G401 (cell line): ENCODE data around the gene ZNF564. TPM values are rescaled to one million over a fixed set of nuclear protein-coding genes. Genes with fewer than 3 reads are reported as not detected.
"Not testable (repeated sequence)": the region's sequence is repeated elsewhere in the genome, so short reads cannot be mapped to it uniquely, and the experiment has no call there.

Source experiments
- DNase-seq: peaks from one replicate; pipeline ENCODE4 v3.0.0-alpha.2; 2015; ENCODE audit warnings: low spot score
- in situ Hi-C: cut with HindIII; loops from 2 replicates; pipeline ENCODE4 v1.10.0; 2016; ENCODE audit warnings: low sequenced_read_pairs, mixed read lengths
- total RNA-seq: library from RNA; depleted of rRNA; stranded (reverse); fragments of >200 nt; shearing (Covaris generic); gene quantifications from 2 replicates; pipeline ENCODE4 v1.2.3, GENCODE V29; 2014; rRNA removed

ZNF564 gene
- total RNA-seq, 1 experiment from 2014 or later, result 6.4 TPM

DNA sequence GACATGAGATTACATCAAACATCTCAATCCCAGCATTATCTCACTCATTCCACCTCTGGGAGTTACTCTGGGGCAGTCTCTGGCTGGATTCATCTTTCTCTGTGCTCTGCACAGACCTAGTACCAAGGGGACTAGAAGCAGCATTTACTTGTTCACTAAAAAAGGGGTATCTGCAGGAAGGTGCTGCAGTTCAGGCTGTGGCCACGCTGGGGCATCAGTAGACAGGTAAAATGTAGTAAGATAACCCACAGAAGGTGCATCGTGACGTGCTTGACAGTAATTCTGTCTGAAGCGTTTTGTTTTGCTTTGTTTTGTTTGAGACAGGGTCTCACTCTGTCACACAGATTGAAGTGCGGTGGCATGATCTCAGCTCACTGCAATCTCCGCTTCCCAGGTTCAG lies 29.3 kb downstream of the ZNF564 start:
- no peak for DNase-seq
- in situ Hi-C loops, result no loop called here

DNA sequence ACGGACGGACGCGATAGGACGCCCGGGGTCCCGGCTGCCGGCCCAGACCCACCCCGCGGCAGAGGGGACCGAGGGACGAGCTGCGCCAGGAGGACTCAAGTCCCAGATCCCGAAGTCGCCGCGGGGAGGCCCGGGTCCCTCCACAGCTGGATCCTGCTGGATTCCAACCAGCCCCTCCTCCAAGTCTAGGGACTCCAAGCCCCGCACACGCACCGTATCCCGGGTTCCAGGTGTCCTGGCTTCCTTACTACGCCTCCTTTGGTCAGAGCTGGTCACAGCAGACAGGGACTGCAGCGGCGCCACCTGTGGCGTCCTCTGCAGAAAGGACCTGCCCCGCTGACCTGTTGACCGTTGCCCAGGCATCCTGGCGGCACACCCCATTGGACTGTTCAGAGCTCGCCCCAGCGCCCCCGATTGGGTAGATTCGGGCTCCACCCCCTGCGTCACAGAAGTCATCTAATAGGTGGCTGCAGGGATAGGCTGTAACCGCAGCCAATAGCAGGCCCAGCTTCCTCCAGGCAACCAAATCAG lies 37.7 kb downstream of the ZNF564 start:
- in situ Hi-C loops, result no loop called here
- DNase-seq, result peak; percentile 53

- in situ Hi-C loops, result no loop called here
- DNase-seq, result no peak
Measured at GRCh38 chr19:12497032-12497431, 54.2 kb downstream of the ZNF564 start.

GRCh38 chr19:12496480-12496879 lies 54.8 kb downstream of the ZNF564 start:
- in situ Hi-C loops, result no loop called here

GRCh38 chr19:12495002-12495802 lies 56.1 kb downstream of the ZNF564 start:
- in situ Hi-C loops, result no loop called here
- peak; percentile 97 for DNase-seq

More at GRCh38 chr19:12496480-12496879, 54.8 kb downstream of the ZNF564 start:
- no peak for DNase-seq

GRCh38 chr19:12494260-12494860 lies 56.9 kb downstream of the ZNF564 start:
- DNase-seq, result no peak
- in situ Hi-C loops, result no loop called here

DNA sequence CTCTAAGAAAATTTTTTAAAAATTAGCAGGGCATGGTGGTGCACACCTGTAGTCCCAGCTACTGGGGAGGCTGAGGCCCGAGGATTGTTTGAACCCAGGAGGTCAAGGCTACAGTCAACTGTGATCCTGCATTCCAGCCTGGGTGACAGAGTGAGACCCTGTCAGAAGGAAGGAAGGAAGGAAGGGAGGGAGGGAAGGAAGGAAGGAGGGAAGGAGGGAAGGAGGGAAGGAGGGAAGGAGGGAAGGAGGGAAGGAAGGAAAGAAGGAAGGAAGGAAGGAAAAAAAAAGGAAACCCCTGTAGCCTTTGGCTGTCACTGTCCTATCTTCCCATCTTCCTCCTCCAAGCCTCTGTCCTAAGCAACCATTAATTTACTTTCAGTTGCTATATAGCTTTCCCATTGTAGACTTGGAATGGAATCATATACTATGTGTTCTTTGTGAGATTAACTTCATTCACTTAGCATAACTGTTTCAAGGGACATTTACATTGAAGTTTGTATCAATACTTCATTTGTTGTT lies 65.0 kb downstream of the ZNF564 start:
- DNase-seq, in situ Hi-C loops: not testable (repeated sequence)

DNA sequence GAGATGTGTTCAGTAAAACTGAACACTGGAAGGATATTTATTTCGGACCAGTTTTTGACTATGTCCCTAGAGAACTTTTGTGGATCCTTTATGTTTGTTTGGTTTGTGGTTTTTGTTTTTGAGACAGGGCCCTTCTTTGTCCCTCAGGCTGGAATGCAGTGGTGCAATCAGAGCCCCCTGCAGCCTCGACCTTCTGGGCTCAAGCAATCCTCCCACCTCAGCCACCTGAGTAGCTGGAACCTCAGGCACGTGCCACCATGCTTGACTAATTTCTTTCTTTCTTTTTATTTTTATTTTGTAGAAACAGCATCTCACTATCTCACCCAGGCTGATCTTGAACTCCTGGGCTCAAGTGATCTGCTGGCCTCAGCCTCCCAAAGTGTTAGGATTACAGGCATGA lies 65.7 kb downstream of the ZNF564 start:
- in situ Hi-C loops, result no loop called here
- DNase-seq, result no peak

- in situ Hi-C loops, result no loop called here
- no peak for DNase-seq
Measured at GRCh38 chr19:12485052-12485416, 66.2 kb downstream of the ZNF564 start.

- in situ Hi-C loops, result no loop called here
- DNase-seq, result peak; percentile 96
Measured at GRCh38 chr19:12484371-12485051, 66.8 kb downstream of the ZNF564 start, which contains the start of gene ZNF709. TSS of gene ZNF709 (minus strand) at chr19:12484816. CDS start at chr19:12484657, 159 bp downstream.

GRCh38 chr19:12484011-12484370 lies 67.3 kb downstream of the ZNF564 start:
- in situ Hi-C loops, result no loop called here
- DNase-seq, result no peak

DNA sequence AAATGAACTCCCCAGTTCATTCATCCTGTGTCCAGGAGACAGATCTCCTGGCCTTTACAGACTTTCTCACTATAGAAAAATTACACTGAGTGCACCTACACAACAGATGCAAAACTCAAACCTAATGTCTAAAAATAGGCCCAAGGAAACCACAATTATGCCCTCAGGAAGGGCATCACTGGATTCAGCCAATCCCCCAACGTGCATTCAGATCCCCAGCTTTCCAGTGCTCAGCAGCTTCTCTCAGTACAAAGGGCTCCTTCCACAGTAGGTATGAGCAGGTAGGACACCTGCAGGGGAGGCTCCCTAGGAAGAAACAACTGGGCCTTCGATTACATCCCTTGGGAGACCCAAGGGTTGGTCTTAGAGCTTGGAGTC lies 68.8 kb downstream of the ZNF564 start:
- in situ Hi-C loops, result no loop called here
- no peak for DNase-seq

- no peak for DNase-seq
- in situ Hi-C loops, result no loop called here
Measured at GRCh38 chr19:12481781-12482508, 69.3 kb downstream of the ZNF564 start.

GRCh38 chr19:12478234-12478941 lies 72.9 kb downstream of the ZNF564 start:
- DNase-seq, result no peak
- in situ Hi-C loops, result no loop called here

Other genes with a start within 250 kb of the ZNF564 start
- gene ZNF563, start 217.8 kb downstream of the ZNF564 start, total RNA-seq, result 0.14 and 0.18 TPM in 2 replicates
- 2.5 and 7.7 TPM in 2 replicates for gene ZNF442, start 185.8 kb downstream of the ZNF564 start, total RNA-seq
- gene ZNF799, start 150.2 kb downstream of the ZNF564 start, total RNA-seq, result 4.6 and 7.4 TPM in 2 replicates
- 4.9 and 6.3 TPM in 2 replicates for gene ZNF443, start 110.5 kb downstream of the ZNF564 start, total RNA-seq
- 6.2 and 7.6 TPM in 2 replicates for gene ZNF709, start 66.7 kb downstream of the ZNF564 start, total RNA-seq
- gene ZNF490, start 59.3 kb upstream of the ZNF564 start, total RNA-seq, result 3.9 and 4.8 TPM in 2 replicates
- 3.8 and 9.2 TPM in 2 replicates for gene ZNF791, start 59.4 kb upstream of the ZNF564 start, total RNA-seq
- gene MAN2B1, start 115.3 kb upstream of the ZNF564 start, total RNA-seq, result 30.0 and 58.1 TPM in 2 replicates
- 10.9 and 17.9 TPM in 2 replicates for gene WDR83, start 115.3 kb upstream of the ZNF564 start, total RNA-seq
- gene DHPS, start 130.4 kb upstream of the ZNF564 start, total RNA-seq, result 70.6 and 99.0 TPM in 2 replicates
- gene GNG14, start 136.5 kb upstream of the ZNF564 start, total RNA-seq, result not detected in 2 replicates
- 39.2 and 41.6 TPM in 2 replicates for gene FBXW9, start 145.1 kb upstream of the ZNF564 start, total RNA-seq
- 43.9 and 63.1 TPM in 2 replicates for gene TNPO2, start 172.4 kb upstream of the ZNF564 start, total RNA-seq
- 621 and 678 TPM in 2 replicates for gene TRIR, start 183.2 kb upstream of the ZNF564 start, total RNA-seq
- 232 and 263 TPM in 2 replicates for gene GET3, start 186.0 kb upstream of the ZNF564 start, total RNA-seq
- not detected in 2 replicates for gene BEST2, start 200.3 kb upstream of the ZNF564 start, total RNA-seq
- gene HOOK2, start 224.1 kb upstream of the ZNF564 start, total RNA-seq, result 19.4 and 20.2 TPM in 2 replicates
- gene JUNB, start 240.0 kb upstream of the ZNF564 start, total RNA-seq, result 28.3 and 35.9 TPM in 2 replicates